ENCODE data around the gene OR10K2. TPM values are rescaled to one million over a fixed set of nuclear protein-coding genes. Genes with fewer than 3 reads are reported as not detected.
A peak's percentile ranks its signal among the peaks of the same experiment; 100 is the strongest.

Gene OR10K2
- total and polyA plus RNA-seq, 2 of the 4 experiments (the other 2 are of a cell fraction): not detected

- H3K18ac ChIP-seq (ENCODE audit: low read depth, low read length): no peak overlapping the region
- no peak for DNase-seq
- no peaks in the 10 kb centered on the region for H3K27me3 ChIP-seq (ENCODE audit: control insufficient read depth, insufficient read depth, low read length)
- no peaks in the 10 kb centered on the region for H3K36me3 ChIP-seq (ENCODE audit: control insufficient read depth, insufficient read depth, low read length)
- ATAC-seq (ENCODE audit: low read depth): no peak
- no peak overlapping the region for H2BK120ac ChIP-seq (ENCODE audit: low read depth, low read length)
- CTCF ChIA-PET: no interaction called here
- POLR2A ChIA-PET (ENCODE audit: unreplicated experiment): no interaction called here
- intact Hi-C loops (cut with micrococcal nuclease): no loop called here
- H3K9me3 ChIP-seq (ENCODE audit: control insufficient read depth, insufficient read depth, low read length): no peaks in the 10 kb centered on the region
- H3K9ac ChIP-seq (ENCODE audit: low read depth, low read length): no peak overlapping the region
- no peak overlapping the region for H4K8ac ChIP-seq (ENCODE audit: low read depth in 2 of 2, low read length in 2 of 2)
- no peaks in the 10 kb centered on the region for H3K79me1 ChIP-seq (ENCODE audit: low read depth in 1 of 2, low read length in 2 of 2)
- H3K4me1 ChIP-seq (ENCODE audit: control insufficient read depth, insufficient read depth, low read length): no peaks in the 10 kb centered on the region
- no peaks in the 10 kb centered on the region for H4K20me1 ChIP-seq (ENCODE audit: insufficient read depth, low read length)
- no peak overlapping the region for H3K4me2 ChIP-seq (ENCODE audit: low read depth, low read length)
- BruUV-seq (replicated peaks): no TSS peak
- H3K4ac ChIP-seq (ENCODE audit: low read depth, low read length): no peak overlapping the region
- H3K4me3 ChIP-seq (ENCODE audit: insufficient read depth, low read depth, low read length): no peak overlapping the region
- H4K5ac ChIP-seq (ENCODE audit: low read depth, low read length): no peak overlapping the region
- no peak for TF ChIP-seq POLR2A (IDR thresholded peaks at IDR 0.05; ENCODE audit: low read depth, low read length)
- 0 out of 2 replicates have a peak, but pooled peaks have one; percentile 4 for TF ChIP-seq MAFK (IDR thresholded peaks at IDR 0.05; ENCODE audit: low read depth, low read length)
- TF ChIP-seq MXI1 (IDR thresholded peaks at IDR 0.05; ENCODE audit: borderline replicate concordance, low read depth, low read length): no peak
- no peak for TF ChIP-seq MAZ (IDR thresholded peaks at IDR 0.05; ENCODE audit: borderline replicate concordance, low read depth, low read length)
- no peak overlapping the region for H2BK15ac ChIP-seq (ENCODE audit: low read depth, low read length)
- H3K27ac ChIP-seq (ENCODE audit: insufficient read depth, low read length): no peak overlapping the region
- no peak overlapping the region for H3K56ac ChIP-seq (ENCODE audit: extremely low read depth, insufficient read depth, low read length)
- no peak overlapping the region for H3K23ac ChIP-seq (ENCODE audit: low read depth, low read length)
- no peak overlapping the region for H2BK20ac ChIP-seq (ENCODE audit: low read depth, low read length)
- H3K14ac ChIP-seq (replicated peaks; ENCODE audit: low read depth, low read length): no peak overlapping the region
- no peaks in the 10 kb centered on the region for H3K9me1 ChIP-seq (ENCODE audit: insufficient read depth, low read length)
- 29% methylated on average over 1 of the region's 1 CpG; no CpG with 5 or more reads in 1 of the 2 experiments for WGBS, 2 experiments (ENCODE audit: extremely low coverage in 2 of 2, insufficient read length in 1 of 2)
- in situ Hi-C loops (cut with MboI; ENCODE audit: low sequenced_read_pairs): no loop called here
- no peak overlapping the region for H2AK9ac ChIP-seq (replicated peaks; ENCODE audit: low read depth, low read length, poor library complexity)
- H2BK5ac ChIP-seq (ENCODE audit: low read depth, low read length, poor library complexity, severe bottlenecking): no peak overlapping the region
- H4K91ac ChIP-seq (ENCODE audit: insufficient read depth, low read depth, low read length): no peak overlapping the region
- H2AFZ ChIP-seq (replicated peaks; ENCODE audit: low read length, poor library complexity): no peak overlapping the region
- dilution Hi-C loops (cut with HindIII; ENCODE audit: low sequenced_read_pairs, unreplicated experiment): no loop called here
- H2AK5ac ChIP-seq (ENCODE audit: low read depth, low read length): no peak overlapping the region
These were observed 28.5 kb upstream of the OR10K2 start for GRCh38 chr1:158454537-158454936.

Data from IMR-90 (cell line).